Gastrocnemius medialis (tissue), 4 donors: ENCODE measurements around the gene DHRS4. TPM values are rescaled to one million over a fixed set of nuclear protein-coding genes. Genes with fewer than 3 reads are reported as not detected.

Experiments
- ATAC-seq, 2 donors: fragments of 150-250 bp; one replicate each; pipeline ENCODE4 v1.9.1; 2016
- DNase-seq, 2 donors: peaks; one replicate each; pipeline ENCODE4 v3.0.0-alpha.2; 2019
- H3K27ac ChIP-seq, 4 donors: fragments of 200-600 bp; sonication (generic); 1 replicate in 1 of 4; 2 replicates in 3 of 4; pipeline ENCODE4 v1.5.1; 2016 to 2018; ENCODE audit warnings: mild to moderate bottlenecking in 2 of 4, moderate library complexity in 1 of 4
- H3K27me3 ChIP-seq, 3 donors: fragments of 200-600 bp; sonication (generic) in 2 of 3; 1 replicate in 1 of 3; 2 replicates in 2 of 3; pipeline versions ENCODE4 v1.5.1 to v1.6.0; 2016 to 2019; ENCODE audit warnings: mild to moderate bottlenecking in 1 of 3, moderate library complexity in 1 of 3
- H3K36me3 ChIP-seq, 2 donors: fragments of 200-600 bp; sonication (generic) in 1 of 2; one replicate each; pipeline ENCODE4 v1.5.1; 2017 to 2018
- H3K4me1 ChIP-seq, 2 donors: fragments of 200-600 bp; sonication (generic) in 1 of 2; one replicate each; pipeline ENCODE4 v1.5.1; 2016 to 2017; ENCODE audit warnings: mild to moderate bottlenecking in 2 of 2
- H3K4me3 ChIP-seq, 4 donors: fragments of 200-600 bp; sonication (generic) in 3 of 4; 1 replicate in 1 of 4; 2 replicates in 3 of 4; pipeline ENCODE4 v1.5.1; 2016 to 2019; ENCODE audit warnings: mild to moderate bottlenecking in 2 of 4
- H3K9me3 ChIP-seq, 3 donors: fragments of 200-600 bp; sonication (generic) in 2 of 3; 1 replicate in 1 of 3; 2 replicates in 2 of 3; pipeline ENCODE4 v1.5.1; 2016 to 2019
- CTCF ChIP-seq, 5 experiments: fragments of 450-650 bp in 3 of 5; fragments of 200-600 bp in 2 of 5; sonication (generic) in 2 of 5; IDR thresholded peaks in 4 of 5; conservative IDR thresholded peaks in 1 of 5; 1 replicate in 4 of 5; 2 replicates in 1 of 5; pipeline ENCODE4 v1.5.1; 2016 to 2019; ENCODE audit warnings: antibody characterized with exemption in 5 of 5, mild to moderate bottlenecking in 3 of 5, moderate library complexity in 3 of 5
- POLR2A ChIP-seq, 2 donors: fragments of 450-650 bp; IDR thresholded peaks; one replicate each; pipeline ENCODE4 v1.6.1; 2017; ENCODE audit warnings: antibody characterized with exemption in 2 of 2, mild to moderate bottlenecking in 2 of 2, moderate library complexity in 2 of 2
- in situ Hi-C, 4 donors: fragments of 200-750 bp; cut with MboI; loops; one replicate each; pipeline versions ENCODE4 v1.15.0 to v1.8.0; 2017; ENCODE audit warnings: low sequenced_read_pairs in 4 of 4
- intact Hi-C: fragments of 100-400 bp; cut with DNase I; formaldehyde crosslinking; loops from one replicate; pipeline ENCODE4 v1.15.1; 2023; ENCODE audit warnings: low total_unique reads
- total RNA-seq, 4 donors: library from RNA; depleted of rRNA; stranded (reverse); fragments of >200 nt; gene quantifications; one replicate each; pipeline versions ENCODE4 v1.1.0 to v1.2.3, GENCODE V29; 2016

DHRS4 gene
- 10 to 100 TPM; 26.0 to 56.2 (median 44.1) TPM for total RNA-seq

DNA sequence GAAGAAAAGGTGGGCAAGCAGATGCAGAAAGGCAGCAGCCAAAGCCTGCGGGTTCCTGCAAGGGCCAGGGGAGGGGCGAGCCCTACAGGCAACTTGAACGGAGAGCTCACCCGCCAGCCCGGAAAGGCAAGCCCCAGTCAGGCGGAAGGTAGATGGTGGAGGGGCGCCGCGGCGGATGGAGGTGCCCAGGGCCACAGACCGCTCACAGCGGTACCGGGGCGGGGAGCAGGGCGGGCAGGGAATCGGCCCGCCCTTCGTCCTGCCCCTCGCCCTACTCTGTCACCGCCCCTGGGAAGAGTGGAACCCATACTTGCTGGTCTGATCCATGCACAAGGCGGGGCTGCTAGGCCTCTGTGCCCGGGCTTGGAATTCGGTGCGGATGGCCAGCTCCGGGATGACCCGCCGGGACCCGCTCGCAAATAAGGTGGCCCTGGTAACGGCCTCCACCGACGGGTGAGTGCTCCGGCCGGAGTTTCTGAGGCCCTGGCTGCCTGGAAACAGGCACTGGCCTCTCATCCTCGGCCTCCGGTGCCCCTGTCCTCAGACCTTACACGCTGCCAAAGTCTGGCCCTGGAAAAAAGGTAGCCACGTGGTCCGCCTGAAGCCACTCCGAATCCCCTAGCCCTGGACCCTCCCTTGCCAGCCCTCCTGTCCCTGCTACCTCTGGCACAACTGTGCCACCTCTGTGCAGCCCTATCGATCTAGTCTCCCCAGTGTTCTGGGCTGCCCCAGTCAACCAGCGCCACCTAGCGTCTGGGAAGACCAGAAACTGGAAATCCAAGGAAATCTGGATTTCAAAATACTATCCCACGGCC, at the start of gene DHRS4:
Gene DHRS4 (plus strand): TSS at position 307 of the 815 bp plus-strand sequence. CDS start 19 bp downstream, at position 326.
- DNase-seq: peak; percentile 61 to 70
- H3K4me1 ChIP-seq: peaks cover 13 to 38% of the 10 kb centered on the region in 2 donors
- peak within 1 kb of the TSS; percentile 77 to 90 (median 83) for H3K4me3 ChIP-seq
- H3K27ac ChIP-seq: peak within 1 kb of the TSS; percentile 88 to 93 (median 91)
- in situ Hi-C loops (no loop called here), intact Hi-C loops (loop anchor here (10.0 kb wide), 1 partner anchor 479 kb away; no protein-coding TSS in a partner anchor)
- no peaks in the 10 kb centered on the region for H3K9me3 ChIP-seq
- peak; percentile 77 to 94 (median 82) for TF ChIP-seq CTCF (IDR thresholded peaks at IDR 0.05 in 4 of 5, conservative IDR thresholded peaks at IDR 0.05 in 1 of 5)
- TF ChIP-seq POLR2A (IDR thresholded peaks at IDR 0.05): peak; percentile 62 to 65
- ATAC-seq: peak; percentile 77 to 81
- no peaks in the 10 kb centered on the region for H3K27me3 ChIP-seq
- H3K36me3 ChIP-seq: no peaks in the 10 kb centered on the region

DNA sequence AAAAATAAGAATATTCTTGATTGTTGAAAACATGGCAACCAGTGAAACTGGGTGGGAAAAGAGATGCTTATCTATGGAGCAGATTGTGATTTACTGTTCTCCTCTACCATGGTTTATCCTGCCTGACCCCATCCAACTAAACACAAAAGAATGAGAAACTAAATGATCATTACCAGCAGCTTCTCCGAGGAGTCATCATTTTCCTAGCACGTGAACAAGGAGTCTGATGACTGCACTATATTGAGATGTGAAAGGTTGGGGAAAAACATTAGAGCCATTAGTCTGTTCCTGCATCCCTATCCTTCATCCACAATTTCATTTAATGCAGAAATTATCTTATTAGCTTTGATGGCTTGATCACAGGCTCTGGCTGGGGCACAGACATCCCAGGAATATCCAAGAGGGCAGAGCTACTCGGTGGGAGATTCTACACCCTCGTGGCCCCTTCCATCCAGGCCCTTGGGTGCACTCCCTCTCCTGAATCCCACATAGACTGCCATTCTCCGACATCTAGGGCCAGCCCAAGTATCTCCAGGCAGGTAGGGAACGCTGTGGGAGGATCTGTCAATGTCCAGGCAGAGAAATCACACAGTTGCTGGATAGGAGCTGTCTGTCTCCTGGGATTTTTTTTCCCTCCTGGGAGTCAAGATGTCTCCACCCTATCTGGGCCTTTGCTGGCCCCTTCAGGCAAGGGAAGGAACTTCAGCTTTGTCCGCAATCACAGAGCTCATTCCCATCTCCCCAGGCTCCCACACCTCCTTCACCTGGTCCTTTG, 43.3 kb upstream of the DHRS4 start:
- no peaks in the 10 kb centered on the region for H3K27me3 ChIP-seq
- H3K9me3 ChIP-seq: no peaks in the 10 kb centered on the region
- intact Hi-C loops (loop anchor here (5.0 kb wide), 1 partner anchor 278 kb away; no protein-coding TSS in a partner anchor), in situ Hi-C loops (loop anchor here in 1 of 4 donors (25.0 kb wide), 1 partner anchor 273 kb away; the partner anchor contains the start of gene DHRS2)
- DNase-seq (no peak), ATAC-seq (peak in 1 of 2 donors; percentile 49)
- H3K27ac ChIP-seq: no peak overlapping the region
- H3K4me1 ChIP-seq: no peaks in the 10 kb centered on the region
- H3K36me3 ChIP-seq: no peaks in the 10 kb centered on the region
- H3K4me3 ChIP-seq: no peak overlapping the region
- TF ChIP-seq CTCF (IDR thresholded peaks at IDR 0.05 in 4 of 5, conservative IDR thresholded peaks at IDR 0.05 in 1 of 5): peak in 2 of 5 experiments; percentile 37 to 48
- no peak for TF ChIP-seq POLR2A (IDR thresholded peaks at IDR 0.05)

- DNase-seq (no peak), ATAC-seq (no peak)
- no peak overlapping the region for H3K27ac ChIP-seq
- H3K4me3 ChIP-seq: no peak overlapping the region
- in situ Hi-C loops (loop anchor here in 1 of 4 donors (25.0 kb wide), 1 partner anchor 274 kb away; the partner anchor contains the start of gene DHRS2), intact Hi-C loops (loop anchor here (5.0 kb wide), 1 partner anchor 279 kb away; no protein-coding TSS in a partner anchor)
- H3K4me1 ChIP-seq: peaks cover 0 to 5% of the 10 kb centered on the region in 2 donors
- no peak for TF ChIP-seq POLR2A (IDR thresholded peaks at IDR 0.05)
- peak in 1 of 5 experiments; percentile 2 for TF ChIP-seq CTCF (IDR thresholded peaks at IDR 0.05 in 4 of 5, conservative IDR thresholded peaks at IDR 0.05 in 1 of 5)
- H3K36me3 ChIP-seq: no peaks in the 10 kb centered on the region
- H3K9me3 ChIP-seq: no peaks in the 10 kb centered on the region
- H3K27me3 ChIP-seq: no peaks in the 10 kb centered on the region
These were observed 42.7 kb upstream of the DHRS4 start for GRCh38 chr14:23910876-23911210.

GRCh38 chr14:23915559-23915958, 38.0 kb upstream of the DHRS4 start:
- Histone ChIP-seq H3K4me1 (peaks cover 0 to 6% of the 10 kb centered on the region in 2 donors), H3K36me3 (no peaks in the 10 kb centered on the region), H3K4me3 (no peak overlapping the region), H3K27ac (no peak overlapping the region), H3K9me3 (no peaks in the 10 kb centered on the region), H3K27me3 (no peaks in the 10 kb centered on the region)
- ATAC-seq (no peak), DNase-seq (no peak)
- TF ChIP-seq CTCF (IDR thresholded peaks at IDR 0.05 in 4 of 5, conservative IDR thresholded peaks at IDR 0.05 in 1 of 5) (no peak), POLR2A (IDR thresholded peaks at IDR 0.05) (no peak)
- intact Hi-C loops (no loop called here), in situ Hi-C loops (loop anchor here in 1 of 4 donors (25.0 kb wide), 1 partner anchor 278 kb away; the partner anchor contains the start of gene DHRS2)
